Activated CD4-positive, alpha-beta T cell treated with anti-CD3 and anti-CD28 coated beads, Interleukin-2, amount 50 U/mL, for 24 hours (primary cell): ENCODE data around the gene RASGRF2.
"Not testable (repeated sequence)": the region's sequence is repeated elsewhere in the genome, so short reads cannot be mapped to it uniquely, and the experiment has no call there.

Experiments used
- DNase-seq, 2 donors: peaks; one replicate each; pipeline ENCODE4 v3.0.0-alpha.2; 2020; ENCODE audit warnings: low read depth in 1 of 2, low spot score in 1 of 2

RASGRF2 gene

DNA sequence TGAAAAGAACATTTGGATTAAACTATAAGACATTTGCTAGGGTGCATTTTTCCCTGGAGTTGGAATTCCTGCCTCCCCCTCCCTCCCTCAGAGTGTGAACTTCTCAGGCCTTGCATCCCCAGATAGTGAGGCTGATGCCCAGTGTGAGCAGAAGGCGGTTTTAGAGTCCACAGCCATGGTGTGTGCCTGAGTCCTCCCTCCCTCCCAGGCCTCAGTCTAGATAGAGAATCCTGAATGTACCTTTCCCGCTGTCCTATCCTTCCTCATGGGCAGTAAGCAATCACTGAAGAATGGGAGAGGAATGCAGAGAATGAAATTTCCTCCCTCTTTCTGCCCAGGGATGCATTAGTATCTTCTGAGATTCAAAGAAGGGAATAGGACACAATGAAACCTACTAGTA lies 108.5 kb downstream of the RASGRF2 start:
- DNase-seq: no peak

DNA sequence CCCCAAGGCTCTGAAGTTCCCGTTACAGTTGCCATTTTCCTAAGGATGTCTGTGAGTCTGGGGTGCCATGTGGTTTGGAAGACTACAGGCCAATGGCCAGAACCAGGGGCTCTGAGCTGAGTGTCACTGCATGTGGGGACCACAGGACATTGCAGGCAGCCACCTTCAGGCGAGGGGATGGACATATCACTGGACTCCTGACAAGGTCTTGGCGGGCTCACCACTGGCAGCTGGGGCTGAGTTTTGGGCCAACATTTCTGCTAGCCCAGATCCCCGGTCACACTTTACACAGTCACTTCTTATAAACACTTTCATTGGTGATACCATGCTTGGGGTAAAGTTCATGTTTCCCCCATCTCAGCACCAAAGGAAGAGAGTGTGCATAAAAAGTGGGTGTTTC lies 109.8 kb downstream of the RASGRF2 start:
- no peak for DNase-seq

DNA sequence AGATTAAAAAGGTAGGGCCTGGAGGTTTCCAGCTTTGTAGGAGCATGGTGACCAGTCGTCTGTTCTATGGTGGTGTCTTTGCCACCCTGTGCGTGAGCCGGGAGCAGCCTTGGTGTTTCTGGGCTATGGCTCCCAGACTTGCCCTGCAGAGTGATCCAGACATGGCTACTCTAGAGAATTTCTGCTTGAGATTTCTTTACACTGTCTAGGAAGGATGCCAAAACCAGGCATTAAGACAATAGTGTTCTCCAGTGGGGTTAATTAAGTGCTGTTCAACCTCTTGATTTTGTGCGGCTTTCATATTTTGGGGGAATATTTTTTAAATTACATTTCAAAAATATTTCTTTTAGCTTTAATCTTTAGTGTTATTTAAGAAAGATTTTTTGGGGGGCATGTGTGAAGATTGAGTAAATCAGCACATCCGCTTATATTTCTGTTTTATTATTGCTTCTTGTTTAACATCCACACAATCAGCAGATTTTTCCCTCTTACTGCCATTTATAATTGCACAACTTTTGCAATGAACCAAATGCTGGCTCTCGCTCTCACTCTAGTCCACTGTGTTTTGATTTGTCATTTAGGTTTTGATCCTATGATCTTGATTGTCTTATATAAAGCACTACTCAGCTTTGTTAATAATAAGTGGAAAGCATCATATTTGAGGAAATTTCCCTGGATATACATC lies 110.5 kb downstream of the RASGRF2 start:
- DNase-seq: no peak

DNA sequence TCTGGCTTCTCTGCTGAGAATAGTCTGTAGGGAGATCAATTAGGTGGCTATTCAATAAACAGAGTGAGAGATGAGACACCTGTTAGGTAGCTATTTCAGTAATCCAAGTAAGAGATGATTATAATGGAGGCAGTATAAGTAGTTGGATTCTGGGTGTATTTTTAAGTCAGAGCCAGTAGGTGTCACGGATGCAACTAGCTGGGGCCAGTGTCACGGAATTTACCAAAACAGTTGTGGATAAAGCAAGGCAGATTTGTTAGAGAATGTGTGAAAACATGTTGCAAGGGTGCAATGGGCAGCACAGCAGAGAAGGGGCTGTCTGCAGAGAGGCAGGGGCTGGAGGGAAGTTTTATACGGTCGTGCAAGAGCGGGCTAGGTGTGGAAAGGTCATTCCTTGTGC lies 114.9 kb downstream of the RASGRF2 start:
- DNase-seq: no peak

DNA sequence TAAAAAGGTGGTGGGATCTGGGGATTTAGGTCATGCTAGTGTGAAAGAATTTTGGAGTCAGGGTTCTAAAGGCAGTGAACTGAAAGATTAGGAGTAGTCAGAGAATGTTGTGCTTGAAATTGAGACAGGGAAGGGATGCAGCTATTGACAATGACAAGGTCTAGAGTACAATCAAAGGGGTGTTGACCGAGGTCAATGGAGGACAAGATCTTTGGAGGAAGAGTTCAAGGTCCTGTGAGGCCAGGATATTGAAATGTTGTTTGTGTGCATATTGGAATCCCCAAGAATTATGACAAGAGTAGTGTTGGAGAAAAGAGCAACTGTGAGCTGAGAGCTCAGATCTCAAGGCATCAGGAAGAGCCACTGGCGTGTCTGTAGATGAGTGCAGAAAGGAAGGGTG lies 116.9 kb downstream of the RASGRF2 start:
- no peak for DNase-seq

DNA sequence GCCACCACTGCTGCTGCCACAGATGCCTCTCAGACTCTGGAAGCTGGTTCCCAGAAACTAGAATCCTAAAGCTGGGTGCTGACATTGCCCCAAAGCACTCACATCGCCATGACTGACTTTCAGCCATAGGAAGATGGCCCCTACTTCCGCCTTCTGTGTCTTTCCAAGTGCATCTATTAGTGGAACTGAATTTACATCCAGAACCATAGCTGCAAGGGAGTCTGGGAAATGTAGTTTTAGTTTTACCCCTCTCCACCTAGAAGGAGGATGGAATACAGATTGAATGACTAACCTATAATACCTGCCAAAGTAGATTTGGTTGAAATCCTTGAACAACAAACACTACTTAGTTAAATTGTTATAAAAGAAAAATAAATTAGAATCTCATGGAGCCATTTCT lies 118.8 kb downstream of the RASGRF2 start:
- DNase-seq: no peak

DNA sequence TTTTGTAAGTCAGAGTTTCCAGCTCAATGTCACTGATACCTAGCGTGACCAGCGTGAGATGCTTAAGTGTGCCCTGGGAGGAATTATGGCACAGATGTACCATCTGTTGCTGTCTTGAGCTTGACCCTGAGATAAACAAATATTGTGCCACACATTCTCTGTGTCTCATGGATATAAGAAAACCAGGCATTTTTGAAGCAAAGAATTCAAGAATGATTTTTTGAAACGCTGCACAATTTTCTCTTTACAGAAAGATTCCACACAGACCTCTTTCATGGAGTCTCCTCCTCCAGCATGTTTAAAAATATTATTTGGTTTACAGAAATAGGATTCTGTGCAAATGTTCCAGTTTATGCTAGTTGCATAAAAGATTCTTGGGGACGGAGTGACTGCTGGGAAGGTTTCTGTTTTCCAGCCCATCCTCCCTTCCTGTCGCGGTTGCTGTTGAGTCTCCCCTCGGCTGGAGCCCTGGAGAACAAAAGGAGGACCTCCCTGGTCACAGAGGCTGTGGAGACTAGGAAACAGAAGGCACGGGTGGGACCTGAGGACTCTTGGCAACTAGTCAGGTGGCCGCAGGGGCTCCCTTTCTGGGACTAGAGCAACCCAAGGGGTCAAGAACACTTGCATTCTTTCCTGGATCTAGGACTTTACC lies 120.8 kb downstream of the RASGRF2 start:
- DNase-seq: no peak

DNA sequence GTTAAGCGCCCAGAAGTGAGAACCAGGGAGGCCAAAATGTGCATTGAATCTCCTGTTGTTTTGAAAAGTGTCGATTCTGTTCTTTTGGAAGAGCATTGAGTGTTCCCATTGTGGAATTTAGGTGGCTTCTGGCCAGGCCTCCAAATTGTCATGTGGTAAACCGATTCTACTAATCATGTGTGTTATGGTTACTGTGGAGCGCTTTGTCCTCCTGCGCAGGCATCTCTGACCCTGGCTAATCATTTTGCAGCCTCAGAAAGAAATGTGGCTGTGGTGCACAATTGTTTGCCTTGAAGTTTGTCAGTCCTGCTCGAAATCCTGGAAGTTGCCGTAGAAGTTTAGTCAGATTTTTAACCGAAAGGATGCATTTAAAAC lies 121.3 kb downstream of the RASGRF2 start:
- DNase-seq: no peak

DNA sequence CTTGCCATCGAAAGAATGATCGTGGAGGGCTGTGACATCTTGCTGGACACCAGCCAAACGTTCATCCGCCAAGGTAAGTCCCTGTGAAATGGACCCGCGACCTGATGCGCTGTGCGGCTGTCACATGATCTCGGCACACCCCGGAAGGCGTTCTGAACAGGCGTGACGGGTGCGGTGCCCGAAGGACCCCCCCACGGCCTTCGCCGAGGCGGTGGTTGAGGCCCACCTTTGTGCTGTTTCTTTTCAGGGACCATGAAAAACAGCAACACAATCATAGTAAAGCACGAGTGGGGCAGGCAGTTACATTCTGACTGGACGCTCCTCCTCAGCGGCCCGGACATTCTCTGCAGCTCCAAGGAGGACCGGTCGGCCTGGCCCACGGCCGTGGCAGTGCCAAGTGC lies 126.7 kb downstream of the RASGRF2 start:
- no peak for DNase-seq

DNA sequence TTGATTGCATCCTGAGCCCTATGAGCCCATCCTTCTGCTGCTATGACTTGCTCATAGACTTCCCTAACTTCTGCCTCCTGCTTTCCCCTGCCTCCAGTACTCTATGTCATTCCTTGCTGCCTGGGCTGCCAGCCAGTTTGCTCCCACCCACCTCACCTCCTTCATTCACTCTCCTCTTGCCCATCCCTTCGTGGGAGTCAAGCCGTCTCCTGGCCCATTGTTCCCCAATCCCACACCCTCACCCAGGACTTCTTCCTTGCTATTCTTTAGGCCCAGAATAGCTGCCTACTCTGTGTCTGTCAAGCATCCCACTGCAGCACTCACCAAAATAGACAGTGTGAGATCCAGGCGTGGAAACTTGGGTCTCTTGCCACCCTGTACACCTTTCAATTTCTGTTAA lies 131.0 kb downstream of the RASGRF2 start:
- DNase-seq: no peak

DNA sequence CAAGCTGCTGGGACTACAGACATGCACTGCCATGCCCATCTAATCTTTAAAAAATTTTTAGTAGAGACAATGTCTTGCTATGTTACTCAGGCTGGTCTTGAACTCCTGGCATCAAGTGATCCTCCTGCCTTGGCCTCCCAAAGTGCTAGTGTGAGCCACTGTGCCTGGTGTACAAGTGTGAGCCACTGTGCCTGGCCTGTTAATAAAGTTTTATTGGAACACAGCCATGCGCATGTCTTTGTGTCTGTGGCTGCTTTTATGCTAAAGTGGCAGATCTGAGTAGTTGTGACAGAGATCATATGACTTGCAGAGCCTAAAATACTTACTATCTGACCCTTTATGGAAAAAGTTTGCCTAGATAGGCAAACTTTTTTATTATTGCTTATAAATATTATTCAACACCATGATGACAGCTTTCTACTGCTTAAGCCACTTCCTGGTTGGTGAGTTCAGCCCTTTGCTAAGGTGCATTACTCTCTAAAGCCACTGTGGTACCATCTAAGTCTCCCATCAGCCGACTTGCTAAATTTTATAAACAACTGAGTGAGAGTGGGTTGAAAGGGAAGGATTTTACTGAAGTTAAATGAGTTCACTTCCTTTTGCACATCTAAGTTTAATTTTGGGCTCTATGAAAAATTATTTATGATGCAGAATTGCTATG lies 133.5 kb downstream of the RASGRF2 start:
- DNase-seq: no peak

DNA sequence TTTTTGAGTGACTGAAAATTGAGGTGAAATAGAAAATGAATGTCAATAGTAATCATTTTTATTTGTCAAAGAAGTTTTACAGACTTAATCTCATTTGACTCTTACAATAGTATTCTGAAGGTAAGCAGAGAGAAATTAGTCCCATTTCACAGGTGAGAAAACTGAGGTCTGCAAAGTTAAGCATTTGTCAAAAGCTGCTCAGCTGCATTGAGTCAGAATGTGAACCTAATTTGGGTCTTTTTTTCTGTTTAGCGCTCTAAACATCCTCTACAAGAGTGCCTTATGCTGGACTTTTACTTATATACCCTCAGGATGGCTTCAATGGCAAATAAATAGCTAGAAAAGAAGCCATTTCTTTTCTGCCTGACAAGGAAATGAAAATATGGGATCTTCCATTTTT lies 135.7 kb downstream of the RASGRF2 start:
- no peak for DNase-seq

DNA sequence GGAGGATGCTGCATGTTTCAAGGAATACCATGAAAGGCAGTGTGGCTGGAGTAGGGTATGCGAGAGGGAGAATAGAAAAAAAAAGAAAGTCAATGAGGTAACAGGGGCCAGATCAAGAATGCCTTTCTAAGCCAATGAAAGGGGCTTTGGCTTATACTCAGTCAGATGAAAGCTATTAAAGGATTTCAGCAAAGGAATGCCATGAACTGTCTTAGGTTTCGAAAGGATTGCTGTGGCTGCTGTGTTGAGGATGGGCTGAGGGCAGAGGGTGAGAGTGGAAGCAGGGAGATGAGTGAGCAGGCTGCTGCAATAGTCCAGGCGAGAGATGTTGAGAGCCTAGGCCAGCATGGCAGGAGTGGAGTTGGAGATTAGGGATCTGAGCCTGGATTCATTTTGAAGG lies 137.6 kb downstream of the RASGRF2 start:
- DNase-seq: no peak

DNA sequence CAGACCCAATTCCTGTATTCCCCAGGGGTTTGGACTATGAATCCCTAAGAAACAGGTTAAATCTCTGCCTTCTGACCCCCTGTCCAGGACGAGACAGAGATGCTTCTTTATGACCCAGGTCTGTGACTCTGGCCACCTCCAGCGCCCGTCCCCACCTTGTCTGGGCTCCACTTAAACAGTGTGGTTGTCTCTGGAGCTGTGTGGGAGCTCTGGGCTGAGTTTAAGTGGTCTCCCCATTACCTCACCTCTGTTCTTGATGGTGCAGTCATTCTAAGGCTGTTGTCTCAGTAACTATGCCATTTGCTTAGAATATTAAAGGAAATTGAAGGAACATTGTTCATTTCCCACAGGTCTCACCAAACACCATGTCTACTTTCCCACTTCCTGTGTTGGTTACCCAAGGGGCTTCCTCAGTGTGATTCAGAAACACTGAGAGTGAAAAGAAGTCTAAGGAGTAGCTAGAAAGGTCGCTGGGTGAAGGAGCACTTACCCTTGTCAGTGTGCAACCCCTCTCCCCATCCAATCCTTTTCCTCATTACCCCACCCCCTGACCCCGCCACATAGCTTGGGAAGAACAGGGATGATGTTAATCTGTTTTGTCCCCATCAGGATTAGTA lies 145.2 kb downstream of the RASGRF2 start:
- no peak for DNase-seq

DNA sequence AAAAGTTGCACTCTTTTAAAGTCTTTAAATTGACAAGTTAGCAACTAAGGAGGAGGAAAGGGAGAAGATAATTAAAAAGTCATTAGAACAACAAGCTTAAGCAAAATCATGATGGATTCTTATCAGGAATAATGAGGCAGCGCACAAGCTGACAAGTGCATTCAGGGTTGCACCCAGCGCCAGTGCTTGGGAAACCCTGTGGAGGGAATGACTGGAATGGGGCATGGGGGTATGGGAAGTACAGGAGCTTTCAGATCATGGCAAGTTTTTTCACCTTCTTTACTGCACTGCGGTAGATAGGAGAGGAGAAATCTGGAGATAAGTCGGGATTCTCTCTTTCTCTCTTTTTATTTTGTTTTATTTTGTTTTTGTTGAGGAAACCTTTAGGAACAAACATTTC lies 155.1 kb downstream of the RASGRF2 start:
- no peak for DNase-seq

DNA sequence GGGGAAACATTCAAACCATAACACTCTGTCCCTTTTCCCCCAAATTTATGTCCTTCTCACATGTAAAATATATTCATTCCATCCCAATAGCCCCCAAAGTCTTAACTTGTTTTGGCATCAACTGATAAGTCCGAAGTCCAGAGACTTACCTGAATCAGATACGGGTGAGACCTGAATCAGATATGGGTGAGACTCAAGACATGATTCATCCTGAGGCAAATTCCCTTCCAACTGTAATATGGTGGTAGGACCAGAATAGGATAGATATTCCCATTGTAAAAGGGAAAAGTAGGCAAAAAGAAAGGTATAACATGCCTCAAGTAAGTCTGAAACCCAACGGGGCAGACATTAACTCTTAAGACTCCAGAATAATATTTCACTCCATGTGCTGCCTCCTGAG lies 157.4 kb downstream of the RASGRF2 start:
- no peak for DNase-seq

DNA sequence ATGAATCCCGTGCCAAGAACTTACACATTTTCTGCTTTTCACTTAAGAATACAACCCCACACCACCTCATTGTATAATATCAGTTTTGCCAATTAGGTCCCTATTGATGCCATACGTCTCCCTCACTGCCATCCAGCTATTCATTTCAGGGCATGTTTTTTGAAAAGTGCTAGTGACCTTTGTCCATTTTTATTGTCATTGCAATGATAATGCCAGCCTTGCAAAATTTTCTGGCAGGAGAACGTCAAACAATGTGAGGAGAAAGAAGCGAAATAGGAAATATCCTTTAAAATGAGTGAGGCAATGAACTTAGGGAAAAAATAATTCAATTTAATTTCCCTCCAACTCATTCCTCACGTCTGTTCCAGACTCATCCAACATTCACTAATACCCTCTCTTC lies 161.1 kb downstream of the RASGRF2 start:
- DNase-seq: no peak

DNA sequence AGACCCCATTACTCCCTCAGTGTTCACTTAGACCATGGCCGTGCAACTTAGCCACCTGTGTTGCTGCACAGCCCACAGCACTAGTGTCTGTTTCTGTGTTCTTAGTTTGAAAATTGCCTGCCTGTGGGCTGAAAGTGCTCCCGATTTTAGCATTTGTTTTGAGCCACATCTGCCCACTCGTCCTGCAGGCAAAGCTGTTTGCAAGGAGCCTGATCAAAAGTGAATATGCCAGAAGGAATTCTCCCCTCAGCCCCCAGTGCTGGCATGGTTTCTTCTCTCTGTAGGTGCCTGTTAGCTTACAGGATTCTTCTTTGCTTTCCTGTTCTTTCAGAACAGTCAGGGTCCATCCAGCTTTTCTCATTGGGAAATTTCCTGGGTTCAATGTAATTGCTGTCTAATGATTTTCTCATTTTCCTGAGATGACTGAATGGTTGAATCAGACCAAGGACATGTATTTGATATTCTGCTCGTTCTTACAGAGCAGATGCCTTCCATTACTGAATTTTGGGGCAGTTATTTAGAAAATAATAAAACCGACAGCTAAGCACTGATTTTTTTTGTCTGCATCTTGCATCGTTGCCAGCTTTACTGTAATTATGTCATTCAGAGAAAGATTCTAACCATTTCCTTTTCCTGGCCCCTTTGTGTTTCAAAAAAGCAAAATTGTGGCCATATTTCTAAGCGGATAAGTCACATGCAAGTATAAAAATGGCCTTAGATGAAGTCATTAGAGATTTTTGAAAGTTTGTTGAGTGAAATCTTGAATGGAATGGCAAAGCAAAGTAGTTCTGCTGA lies 161.9 kb downstream of the RASGRF2 start:
- no peak for DNase-seq

DNA sequence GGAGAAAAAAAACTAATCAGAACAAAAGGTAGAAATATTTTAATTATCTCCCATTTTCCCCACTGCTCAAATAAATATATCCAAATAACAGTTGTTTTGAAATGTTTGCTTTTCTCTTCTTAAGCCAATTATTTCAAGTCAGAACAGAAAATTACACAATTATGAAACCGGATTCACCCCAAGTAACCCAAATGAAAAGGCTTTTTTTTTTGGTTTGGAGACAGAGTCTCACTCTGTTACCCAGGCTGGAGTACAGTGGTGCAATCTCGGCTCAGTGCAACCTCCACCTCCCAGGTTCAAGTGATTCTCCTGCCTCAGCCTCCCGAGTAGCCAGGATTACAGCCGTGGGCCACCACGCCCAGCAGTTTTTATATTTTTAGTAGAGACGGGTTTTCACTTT lies 164.5 kb downstream of the RASGRF2 start:
- DNase-seq: not testable (repeated sequence)

DNA sequence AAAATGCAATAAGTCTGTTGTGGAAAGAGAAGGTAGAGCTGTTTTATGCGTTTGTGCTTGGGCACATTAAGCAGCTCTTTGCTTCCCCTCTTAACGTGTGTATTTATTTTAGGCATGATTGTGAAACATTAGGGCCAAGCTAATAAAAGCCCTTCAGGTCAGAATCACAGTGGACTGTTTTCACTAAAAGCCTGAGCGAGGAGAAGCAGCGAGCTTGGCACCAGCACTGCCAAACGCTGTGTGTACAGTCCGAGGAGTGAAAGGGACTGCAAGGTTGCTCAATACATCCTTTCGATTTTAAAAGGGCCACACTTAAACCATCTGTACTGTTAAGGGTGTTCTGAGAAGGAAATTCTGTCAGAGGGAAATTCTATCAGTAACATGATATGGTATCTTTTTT lies 165.8 kb downstream of the RASGRF2 start:
- DNase-seq: no peak

DNA sequence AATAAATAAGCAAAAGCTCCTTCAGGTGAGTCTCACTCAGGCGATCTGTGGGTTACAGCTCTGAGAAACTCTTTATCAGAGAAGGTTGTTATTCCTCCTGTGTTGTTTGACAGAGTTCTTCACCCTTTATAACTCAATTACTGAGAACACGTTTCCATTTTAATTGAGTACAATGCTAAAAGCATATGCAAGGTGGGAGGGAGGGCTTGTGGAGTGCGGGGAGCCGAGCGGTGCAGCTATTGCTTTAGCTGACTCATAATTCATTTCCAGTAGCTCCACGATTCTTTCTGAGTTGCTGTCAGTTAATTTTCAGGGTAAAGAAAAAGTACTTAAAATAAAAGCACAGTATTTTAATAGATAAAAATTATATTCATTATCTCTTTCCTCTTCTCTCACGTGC lies 168.3 kb downstream of the RASGRF2 start:
- no peak for DNase-seq

DNA sequence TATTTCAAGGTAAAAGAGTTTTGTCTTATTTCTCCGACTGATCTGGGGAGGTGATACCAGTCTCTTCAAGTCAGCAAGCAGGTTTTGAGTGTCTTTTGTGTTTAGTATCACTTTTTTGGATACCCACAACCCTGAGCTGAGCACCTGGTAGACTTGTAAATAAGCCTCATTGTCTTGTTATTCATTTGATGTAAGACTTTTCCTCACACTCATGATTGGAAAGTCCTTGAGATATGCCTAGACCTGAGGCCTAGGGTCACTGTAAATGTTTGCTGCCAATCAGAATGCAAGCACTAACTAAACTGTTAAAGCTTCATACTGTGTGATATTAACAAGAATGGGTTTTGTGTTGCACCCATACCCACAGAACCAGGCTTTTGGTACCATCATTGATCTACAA lies 172.2 kb downstream of the RASGRF2 start:
- DNase-seq: no peak
